GM12864 (cell line): ENCODE data around the gene RDH16.
"Not testable (repeated sequence)": the region's sequence is repeated elsewhere in the genome, so short reads cannot be mapped to it uniquely, and the experiment has no call there.

ENCODE experiments used
- DNase-seq: peaks from one replicate; pipeline ENCODE4 v3.0.0-alpha.2; 2011; ENCODE audit warnings: low read depth
- H3K4me3 ChIP-seq: 2 replicates; pipeline ENCODE4 v1.5.1; 2011; ENCODE audit warnings: mild to moderate bottlenecking, low read depth, low read length, control low read depth
- CTCF ChIP-seq: IDR thresholded peaks from 2 replicates; pipeline ENCODE4 v1.5.1; 2011; ENCODE audit warnings: low read depth, mild to moderate bottlenecking, moderate library complexity, low read length, control low read depth, inconsistent platforms; ENCODE audit errors: missing control alignments

RDH16 gene

GRCh38 chr12:56979628-56980027 is 22.2 kb upstream of the RDH16 start:
- no peak for TF ChIP-seq CTCF
- H3K4me3 ChIP-seq: no peak overlapping the region
- no peak for DNase-seq

GRCh38 chr12:56978397-56979138 is 21.2 kb upstream of the RDH16 start:
- no peak for DNase-seq
- no peak for TF ChIP-seq CTCF

GRCh38 chr12:56977361-56977760 is 20.0 kb upstream of the RDH16 start:
- not testable (repeated sequence) for DNase-seq, H3K4me3 ChIP-seq

More at GRCh38 chr12:56978397-56979138, 21.2 kb upstream of the RDH16 start:
- H3K4me3 ChIP-seq: no peak overlapping the region

GRCh38 chr12:56974224-56974623 is 16.8 kb upstream of the RDH16 start:
- H3K4me3 ChIP-seq, DNase-seq: not testable (repeated sequence)

GRCh38 chr12:56968910-56969309 is 11.5 kb upstream of the RDH16 start:
- H3K4me3 ChIP-seq, DNase-seq: not testable (repeated sequence)

- DNase-seq, H3K4me3 ChIP-seq: not testable (repeated sequence)
Measured at GRCh38 chr12:56965997-56966642, 8.7 kb upstream of the RDH16 start.

- DNase-seq, H3K4me3 ChIP-seq: not testable (repeated sequence)
Measured at GRCh38 chr12:56965124-56965523, 7.7 kb upstream of the RDH16 start.

- DNase-seq, H3K4me3 ChIP-seq: not testable (repeated sequence)
Measured at GRCh38 chr12:56963557-56963956, 6.1 kb upstream of the RDH16 start.

- H3K4me3 ChIP-seq, DNase-seq: not testable (repeated sequence)
Measured at GRCh38 chr12:56962247-56962646, 4.8 kb upstream of the RDH16 start.

- TF ChIP-seq CTCF: no peak
- DNase-seq: no peak
- no peak overlapping the region for H3K4me3 ChIP-seq
Measured at GRCh38 chr12:56958422-56958821, 1.0 kb upstream of the RDH16 start.
